ENCODE data around the gene SORBS2. TPM values are rescaled to one million over a fixed set of nuclear protein-coding genes. Genes with fewer than 3 reads are reported as not detected.

Gene SORBS2
- total and polyA plus RNA-seq, 2 of the 4 experiments (the other 2 are of a cell fraction) = 0.18 TPM; not detected in 1

DNA sequence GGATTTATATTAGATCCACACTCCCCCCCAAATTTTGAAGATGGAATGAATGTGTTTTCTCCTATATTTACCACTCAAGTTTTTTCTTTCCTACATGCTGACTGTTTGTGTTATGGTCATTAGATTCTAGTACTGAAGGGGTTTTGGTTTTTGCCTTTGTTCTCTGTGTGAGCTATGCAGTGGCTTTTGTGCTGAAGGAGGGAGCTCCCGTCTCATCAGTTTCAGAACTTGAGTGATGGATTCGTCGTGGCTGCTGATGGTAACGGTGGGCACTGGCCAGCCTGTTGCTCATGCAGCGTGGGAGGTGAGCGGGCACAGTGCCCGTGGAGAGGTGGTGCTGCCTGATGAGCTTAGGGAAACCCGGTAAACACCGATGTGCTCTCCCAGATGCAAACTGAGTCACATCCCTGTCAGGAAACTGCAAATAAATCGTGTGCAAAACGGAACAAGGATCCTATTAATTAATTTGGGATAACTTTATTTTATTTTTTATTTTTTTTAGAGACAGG, 101.5 kb downstream of the SORBS2 start:
- Histone ChIP-seq H2AK5ac (ENCODE audit: low read depth, low read length) (no peak overlapping the region), H2BK20ac (ENCODE audit: low read depth, low read length) (no peak overlapping the region), H2AK9ac (replicated peaks; ENCODE audit: low read depth, low read length, poor library complexity) (no peak overlapping the region), H3K23ac (ENCODE audit: low read depth, low read length) (no peak overlapping the region), H3K9me3 (ENCODE audit: control insufficient read depth, insufficient read depth, low read length) (no peaks in the 10 kb centered on the region), H3K9ac (ENCODE audit: low read depth, low read length) (no peak overlapping the region), H3K4me1 (ENCODE audit: control insufficient read depth, insufficient read depth, low read length) (peaks cover 2% of the 10 kb centered on the region; the same call in 1 of the 2 replicates), H3K27ac (ENCODE audit: insufficient read depth, low read length) (no peak overlapping the region), H3K14ac (replicated peaks; ENCODE audit: low read depth, low read length) (no peak overlapping the region), H3K4me2 (ENCODE audit: low read depth, low read length) (no peak overlapping the region), H3K4me3 (ENCODE audit: insufficient read depth, low read depth, low read length) (no peak overlapping the region), H4K91ac (ENCODE audit: insufficient read depth, low read depth, low read length) (no peak overlapping the region), H2BK5ac (ENCODE audit: low read depth, low read length, poor library complexity, severe bottlenecking) (no peak overlapping the region), H2BK120ac (ENCODE audit: low read depth, low read length) (no peak overlapping the region), H2BK15ac (ENCODE audit: low read depth, low read length) (no peak overlapping the region), H4K20me1 (ENCODE audit: insufficient read depth, low read length) (no peaks in the 10 kb centered on the region), H4K5ac (ENCODE audit: low read depth, low read length) (no peak overlapping the region), H3K4ac (ENCODE audit: low read depth, low read length) (no peak overlapping the region), H3K56ac (ENCODE audit: extremely low read depth, insufficient read depth, low read length) (no peak overlapping the region), H2AFZ (replicated peaks; ENCODE audit: low read length, poor library complexity) (peak overlapping the region; percentile 53), H3K9me1 (ENCODE audit: insufficient read depth, low read length) (no peaks in the 10 kb centered on the region), H3K18ac (ENCODE audit: low read depth, low read length) (no peak overlapping the region), H3K79me1 (ENCODE audit: low read depth in 1 of 2, low read length in 2 of 2) (no peaks in the 10 kb centered on the region), H3K27me3 (ENCODE audit: control insufficient read depth, insufficient read depth, low read length) (peaks cover 3% of the 10 kb centered on the region; the same call in 1 of the 2 replicates), H4K8ac (ENCODE audit: low read depth in 2 of 2, low read length in 2 of 2) (no peak overlapping the region), H3K36me3 (ENCODE audit: control insufficient read depth, insufficient read depth, low read length) (no peaks in the 10 kb centered on the region)
- CTCF ChIA-PET = no interaction called here
- dilution Hi-C loops (cut with HindIII; ENCODE audit: low sequenced_read_pairs, unreplicated experiment) = no loop called here
- DNase-seq = no peak
- no TSS peak for BruUV-seq (replicated peaks)
- TF ChIP-seq, protein P1, sequence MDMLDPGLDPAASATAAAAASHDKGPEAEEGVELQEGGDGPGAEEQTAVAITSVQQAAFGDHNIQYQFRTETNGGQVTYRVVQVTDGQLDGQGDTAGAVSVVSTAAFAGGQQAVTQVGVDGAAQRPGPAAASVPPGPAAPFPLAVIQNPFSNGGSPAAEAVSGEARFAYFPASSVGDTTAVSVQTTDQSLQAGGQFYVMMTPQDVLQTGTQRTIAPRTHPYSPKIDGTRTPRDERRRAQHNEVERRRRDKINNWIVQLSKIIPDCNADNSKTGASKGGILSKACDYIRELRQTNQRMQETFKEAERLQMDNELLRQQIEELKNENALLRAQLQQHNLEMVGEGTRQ (IDR thresholded peaks at IDR 0.05; ENCODE audit: low read depth, low read length) = no peak
- TF ChIP-seq CHD1 (IDR thresholded peaks at IDR 0.05; ENCODE audit: low read depth, low read length) (no peak), MAFK (IDR thresholded peaks at IDR 0.05; ENCODE audit: low read depth, low read length) (no peak), BHLHE40 (IDR thresholded peaks at IDR 0.05; ENCODE audit: low read depth, low read length) (no peak), RFX5 (IDR thresholded peaks at IDR 0.05; ENCODE audit: low read depth, low read length) (no peak), RAD21 (IDR thresholded peaks at IDR 0.05; ENCODE audit: low read length) (no peak)
- POLR2A ChIA-PET (ENCODE audit: unreplicated experiment) = no interaction called here
- WGBS, 2 experiments (ENCODE audit: extremely low coverage in 2 of 2, insufficient read length in 1 of 2) = 61% methylated on average over 6 of the region's 11 CpGs; no CpG with 5 or more reads in 1 of the 2 experiments
- intact Hi-C loops (cut with micrococcal nuclease) = no loop called here
- ATAC-seq (ENCODE audit: low read depth) = no peak
- in situ Hi-C loops (cut with MboI; ENCODE audit: low sequenced_read_pairs) = no loop called here

Measured in IMR-90 (cell line).